Measurements from ENCODE around the gene CUX1. TPM values are rescaled to one million over a fixed set of nuclear protein-coding genes. Genes with fewer than 3 reads are reported as not detected.

The CUX1 gene
- total RNA-seq, 1 donor from 2014 or later, result 101 TPM

DNA sequence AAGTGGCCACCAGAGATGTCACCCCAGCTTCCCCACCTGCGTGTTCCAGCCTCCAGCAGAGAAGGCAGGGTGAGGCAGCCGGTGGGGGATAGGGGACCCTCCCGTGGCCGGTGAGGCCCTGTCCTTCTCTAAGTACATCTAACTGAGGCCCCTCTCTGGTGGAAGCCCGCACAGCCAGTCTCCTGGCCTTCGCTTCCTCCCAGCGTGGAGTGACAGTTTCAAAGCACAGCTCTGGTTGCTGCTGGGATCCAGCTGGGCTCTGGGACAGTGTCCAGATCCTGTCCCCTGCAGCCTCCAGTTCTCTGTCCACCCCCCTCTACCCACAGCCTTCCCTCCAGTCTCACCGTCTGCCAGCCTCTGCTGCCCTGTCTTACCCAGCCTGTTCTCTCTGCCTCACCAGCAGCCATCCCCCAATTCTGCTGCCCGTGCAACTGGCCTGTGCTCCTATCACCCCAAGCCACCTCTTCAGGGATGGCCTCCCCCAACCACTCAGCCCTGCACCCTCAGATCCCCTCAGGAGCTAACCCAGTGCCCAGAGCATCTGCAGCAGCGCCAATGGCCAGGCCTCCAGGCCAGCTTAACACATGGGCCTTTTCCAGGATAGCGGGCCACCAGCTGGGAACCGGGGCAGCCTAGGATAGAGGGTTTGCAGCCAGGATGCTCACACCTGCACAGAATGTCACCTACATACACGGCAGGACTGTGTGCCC, 452.9 kb downstream of the CUX1 start:
- Histone ChIP-seq H3K4me1 (no peaks in the 10 kb centered on the region), H3K4me3 (no peak overlapping the region), H3K36me3 (no peaks in the 10 kb centered on the region), H3K9me3 (no peaks in the 10 kb centered on the region), H3K27me3 (no peaks in the 10 kb centered on the region), H3K27ac (no peak overlapping the region)
- TF ChIP-seq, protein P1, sequence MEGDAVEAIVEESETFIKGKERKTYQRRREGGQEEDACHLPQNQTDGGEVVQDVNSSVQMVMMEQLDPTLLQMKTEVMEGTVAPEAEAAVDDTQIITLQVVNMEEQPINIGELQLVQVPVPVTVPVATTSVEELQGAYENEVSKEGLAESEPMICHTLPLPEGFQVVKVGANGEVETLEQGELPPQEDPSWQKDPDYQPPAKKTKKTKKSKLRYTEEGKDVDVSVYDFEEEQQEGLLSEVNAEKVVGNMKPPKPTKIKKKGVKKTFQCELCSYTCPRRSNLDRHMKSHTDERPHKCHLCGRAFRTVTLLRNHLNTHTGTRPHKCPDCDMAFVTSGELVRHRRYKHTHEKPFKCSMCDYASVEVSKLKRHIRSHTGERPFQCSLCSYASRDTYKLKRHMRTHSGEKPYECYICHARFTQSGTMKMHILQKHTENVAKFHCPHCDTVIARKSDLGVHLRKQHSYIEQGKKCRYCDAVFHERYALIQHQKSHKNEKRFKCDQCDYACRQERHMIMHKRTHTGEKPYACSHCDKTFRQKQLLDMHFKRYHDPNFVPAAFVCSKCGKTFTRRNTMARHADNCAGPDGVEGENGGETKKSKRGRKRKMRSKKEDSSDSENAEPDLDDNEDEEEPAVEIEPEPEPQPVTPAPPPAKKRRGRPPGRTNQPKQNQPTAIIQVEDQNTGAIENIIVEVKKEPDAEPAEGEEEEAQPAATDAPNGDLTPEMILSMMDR (IDR thresholded peaks at IDR 0.05), result no peak
- peak in 1 of 2 donors; percentile 58 for DNase-seq (ENCODE audit: low spot score in 2 of 2)
- intact Hi-C loops (cut with DNase I), result loop anchor here (5.0 kb wide), 2 partner anchors 668 to 908 kb away; partner anchors contain the start of gene COL26A1

DNA sequence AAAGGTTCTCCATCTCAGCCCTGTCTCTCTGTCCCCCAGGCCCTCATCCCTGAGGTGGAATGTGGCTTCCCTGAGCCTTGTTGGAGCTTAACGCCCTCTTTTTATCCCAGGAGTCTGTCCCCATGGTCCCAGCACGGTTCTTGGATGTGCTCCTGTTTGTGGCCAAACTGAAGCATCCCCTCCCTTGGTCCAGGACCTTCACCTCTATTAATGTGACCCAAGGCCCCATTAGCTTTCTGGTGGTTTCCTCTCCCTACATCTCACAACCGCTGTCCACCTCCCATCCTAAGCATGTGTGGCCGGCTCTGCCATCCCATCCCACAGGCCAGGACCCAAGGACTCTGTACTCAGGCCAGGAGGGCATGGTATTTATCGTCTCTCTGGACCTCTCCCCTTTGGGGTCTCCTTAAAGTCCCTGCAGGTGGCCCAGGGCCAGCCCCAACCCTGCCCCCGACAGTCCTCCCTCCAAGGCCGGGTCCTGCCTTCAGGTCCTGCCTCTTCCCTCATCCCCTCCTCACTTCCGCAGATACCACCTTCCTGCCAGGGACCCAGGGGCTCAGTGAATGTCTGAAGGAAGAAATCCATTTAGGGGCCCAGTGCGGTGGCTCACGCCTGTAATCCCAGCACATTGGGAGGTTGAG, 453.9 kb downstream of the CUX1 start:
- TF ChIP-seq, protein P1 (IDR thresholded peaks at IDR 0.05), result no peak
- intact Hi-C loops (cut with DNase I), result loop anchor here (5.0 kb wide), 2 partner anchors 669 to 909 kb away; partner anchors contain the start of gene COL26A1
- Histone ChIP-seq H3K9me3 (no peaks in the 10 kb centered on the region), H3K27me3 (no peaks in the 10 kb centered on the region), H3K4me1 (no peaks in the 10 kb centered on the region), H3K4me3 (no peak overlapping the region), H3K36me3 (no peaks in the 10 kb centered on the region), H3K27ac (no peak overlapping the region)
- no peak for DNase-seq (ENCODE audit: low spot score in 2 of 2)

DNA sequence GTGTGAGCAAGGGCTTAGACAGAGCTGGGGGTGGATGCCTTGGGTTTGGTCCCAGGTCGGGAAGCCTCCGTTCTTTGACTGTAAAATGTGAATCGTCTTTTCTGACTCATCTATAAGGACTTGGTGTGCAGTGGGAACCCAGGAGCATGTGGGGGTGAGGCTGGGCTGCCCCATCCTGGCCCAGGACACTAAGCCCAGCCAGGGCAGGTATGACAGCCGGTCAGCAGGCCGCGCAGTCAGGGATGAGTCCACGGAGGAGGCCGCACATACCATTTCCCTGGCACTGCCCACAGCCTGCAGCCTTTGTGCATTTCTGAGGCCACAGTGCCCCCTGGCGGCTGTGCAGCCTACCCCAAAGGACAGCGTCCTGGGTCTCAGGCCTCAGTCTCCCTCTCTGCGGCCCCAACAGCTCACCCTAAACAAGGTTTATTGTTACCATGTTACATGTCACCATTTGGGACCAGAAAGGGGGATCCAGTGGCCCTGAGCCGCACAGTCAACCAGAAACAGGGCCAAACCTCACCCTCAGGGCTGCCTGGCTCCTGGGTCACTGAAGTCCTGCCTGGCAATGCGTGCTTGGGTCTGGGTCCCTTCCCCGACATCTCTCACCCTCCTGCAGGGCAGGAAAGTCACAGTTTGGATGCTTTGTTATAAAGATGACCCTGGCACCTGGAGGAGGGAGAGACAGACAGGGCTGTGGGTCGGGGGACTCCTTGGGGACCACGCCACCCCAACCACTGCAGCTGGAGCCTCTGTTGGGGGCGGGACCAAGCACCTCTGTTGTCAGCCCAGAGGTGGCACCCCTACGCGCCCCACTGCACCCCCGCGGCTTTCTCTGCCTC, 454.9 kb downstream of the CUX1 start:
- H3K27ac ChIP-seq, result no peak overlapping the region
- H3K4me1 ChIP-seq, result no peaks in the 10 kb centered on the region
- TF ChIP-seq, protein P1 (IDR thresholded peaks at IDR 0.05), result peak; percentile 85 to 93 (median 85)
- no peaks in the 10 kb centered on the region for H3K27me3 ChIP-seq
- H3K9me3 ChIP-seq, result no peaks in the 10 kb centered on the region
- no peaks in the 10 kb centered on the region for H3K36me3 ChIP-seq
- intact Hi-C loops (cut with DNase I), result loop anchor here (1.0 to 5.0 kb wide), 4 partner anchors 584 to 910 kb away; partner anchors contain the start of gene COL26A1
- DNase-seq (ENCODE audit: low spot score in 2 of 2), result peak in 1 of 2 donors; percentile 83
- H3K4me3 ChIP-seq, result no peak overlapping the region

DNA sequence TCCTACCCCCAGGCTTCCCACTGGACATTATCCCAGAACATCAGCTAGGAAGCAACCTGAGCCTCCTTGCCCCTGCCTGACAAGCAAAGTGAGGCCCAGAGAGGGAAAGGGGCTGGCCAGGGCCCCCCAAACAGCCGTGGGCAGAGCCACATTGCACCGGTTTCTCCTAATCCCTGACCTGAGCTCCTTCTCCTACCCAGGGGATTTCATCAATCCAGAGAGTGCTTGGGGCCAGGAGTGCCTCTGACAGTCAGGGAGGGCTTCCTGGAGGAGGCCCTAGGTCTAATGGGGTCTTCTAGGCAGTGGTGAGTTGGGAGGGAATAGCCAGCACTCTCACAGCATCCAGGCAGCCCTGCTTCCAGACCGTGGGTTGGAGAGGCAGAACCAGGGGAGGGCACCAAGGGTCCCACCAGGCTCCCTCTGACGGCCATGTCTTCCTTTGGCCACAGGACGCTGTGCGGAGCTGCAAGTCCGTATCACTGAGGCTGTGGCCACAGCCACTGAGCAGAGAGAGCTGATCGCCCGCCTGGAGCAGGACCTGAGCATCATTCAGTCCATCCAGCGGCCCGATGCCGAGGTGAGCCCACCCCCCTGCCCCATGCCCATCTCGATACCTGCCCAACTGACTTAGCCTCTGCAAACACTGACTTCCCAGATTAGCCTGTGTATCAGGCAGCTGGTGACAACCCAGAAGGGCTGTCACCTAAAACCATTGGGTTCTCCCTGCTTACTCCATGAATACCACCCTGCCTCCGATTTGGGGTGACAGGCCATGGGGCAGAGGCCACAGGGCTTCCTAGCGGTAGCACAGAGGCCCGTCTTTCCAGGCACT, 455.7 kb downstream of the CUX1 start:
- TF ChIP-seq, protein P1 (IDR thresholded peaks at IDR 0.05), result no peak
- intact Hi-C loops (cut with DNase I), result loop anchor here (1.0 to 5.0 kb wide), 4 partner anchors 585 to 911 kb away; partner anchors contain the start of gene COL26A1
- no peak overlapping the region for H3K4me3 ChIP-seq
- no peaks in the 10 kb centered on the region for H3K4me1 ChIP-seq
- H3K9me3 ChIP-seq, result no peaks in the 10 kb centered on the region
- DNase-seq (ENCODE audit: low spot score in 2 of 2), result no peak
- H3K36me3 ChIP-seq, result no peaks in the 10 kb centered on the region
- no peaks in the 10 kb centered on the region for H3K27me3 ChIP-seq
- no peak overlapping the region for H3K27ac ChIP-seq
